Activated T-cell treated with anti-CD3 and anti-CD28 coated beads, Interleukin-2, amount 50 U/mL, for 1 hour (primary cell): Measurements from ENCODE around the gene C5orf34.
"Not testable (repeated sequence)": the region's sequence is repeated elsewhere in the genome, so short reads cannot be mapped to it uniquely, and the experiment has no call there.

ENCODE experiments used
- DNase-seq: peaks from one replicate; pipeline ENCODE4 v3.0.0-alpha.2; 2020

The C5orf34 gene

GRCh38 chr5:43514816-43515677 lies at the start of gene C5orf34:
Gene C5orf34, minus strand, starts transcription at chr5:43515148. Its CDS starts 5,809 bp downstream, at chr5:43509339.
- DNase-seq, result peak; percentile 95

- no peak for DNase-seq
Observed at GRCh38 chr5:43564289-43564850, 49.4 kb upstream of the C5orf34 start.

- DNase-seq, result no peak
Observed at GRCh38 chr5:43563321-43563720, 48.4 kb upstream of the C5orf34 start.

- no peak for DNase-seq
Observed at GRCh38 chr5:43561356-43561755, 46.4 kb upstream of the C5orf34 start.

GRCh38 chr5:43560128-43560527 lies 45.2 kb upstream of the C5orf34 start:
- no peak for DNase-seq

GRCh38 chr5:43556857-43557542 lies 42.1 kb upstream of the C5orf34 start, which contains the start of gene PAIP1:
Gene PAIP1, minus strand, starts transcription at chr5:43557077. Its CDS starts 231 bp downstream, at chr5:43556846.
- DNase-seq, result peak; percentile 88

GRCh38 chr5:43556607-43556856 lies 41.6 kb upstream of the C5orf34 start:
- DNase-seq, result not testable (repeated sequence)

GRCh38 chr5:43555895-43556606 lies 41.1 kb upstream of the C5orf34 start:
- no peak for DNase-seq

- DNase-seq, result no peak
Observed at GRCh38 chr5:43554497-43554896, 39.5 kb upstream of the C5orf34 start.

GRCh38 chr5:43553381-43553780 lies 38.4 kb upstream of the C5orf34 start:
- DNase-seq, result no peak

- DNase-seq, result no peak
Observed at GRCh38 chr5:43551731-43552130, 36.8 kb upstream of the C5orf34 start.

GRCh38 chr5:43549272-43549671 lies 34.3 kb upstream of the C5orf34 start:
- not testable (repeated sequence) for DNase-seq

- no peak for DNase-seq
Observed at GRCh38 chr5:43548358-43548757, 33.4 kb upstream of the C5orf34 start.

GRCh38 chr5:43547532-43547931 lies 32.6 kb upstream of the C5orf34 start:
- DNase-seq, result no peak

GRCh38 chr5:43543434-43543833 lies 28.5 kb upstream of the C5orf34 start:
- DNase-seq, result no peak

- no peak for DNase-seq
Observed at GRCh38 chr5:43540746-43541145, 25.8 kb upstream of the C5orf34 start.

- no peak for DNase-seq
Observed at GRCh38 chr5:43536972-43537371, 22.0 kb upstream of the C5orf34 start.

- DNase-seq, result no peak
Observed at GRCh38 chr5:43533646-43534045, 18.7 kb upstream of the C5orf34 start.

- no peak for DNase-seq
Observed at GRCh38 chr5:43530648-43531047, 15.7 kb upstream of the C5orf34 start.

GRCh38 chr5:43523662-43524072 lies 8.7 kb upstream of the C5orf34 start:
- DNase-seq, result no peak

GRCh38 chr5:43520615-43521014 lies 5.7 kb upstream of the C5orf34 start:
- DNase-seq, result no peak

GRCh38 chr5:43515678-43516048 lies 715 bp upstream of the C5orf34 start:
- no peak for DNase-seq

- DNase-seq, result no peak
Observed at GRCh38 chr5:43514471-43514815, 505 bp downstream of the C5orf34 start.

GRCh38 chr5:43514025-43514424 lies 923 bp downstream of the C5orf34 start:
- DNase-seq, result no peak
